DND-41 (cell line): ENCODE results near the gene OPALIN.

ENCODE experiments used
- CTCF ChIP-seq: IDR thresholded peaks from 2 replicates; pipeline ENCODE4 v1.5.1; 2012; ENCODE audit warnings: borderline replicate concordance, low read length, moderate library complexity, mild to moderate bottlenecking; ENCODE audit not compliant: poor library complexity, severe bottlenecking; ENCODE audit errors: extremely low read depth
- EZH2 ChIP-seq: IDR thresholded peaks from 3 replicates; pipeline ENCODE4 v1.6.1; 2012; ENCODE audit warnings: borderline replicate concordance, low read depth, mild to moderate bottlenecking, moderate library complexity, low read length, inconsistent platforms; ENCODE audit not compliant: severe bottlenecking

GRCh38 chr10:96295475-96295874 is 63.3 kb downstream of the OPALIN start:
- TF ChIP-seq CTCF (no peak), EZH2 (no peak)
